Kidney epithelial cell (primary cell): Measurements from ENCODE around the gene GFRA4. TPM values are rescaled to one million over a fixed set of nuclear protein-coding genes. Genes with fewer than 3 reads are reported as not detected.
A peak's percentile ranks its signal among the peaks of the same experiment; 100 is the strongest.

Source experiments
- DNase-seq: peaks from one replicate; pipeline ENCODE4 v3.0.0-alpha.2; 2010; ENCODE audit warnings: low read depth
- H3K27me3 ChIP-seq: 2 replicates; pipeline ENCODE4 v1.6.0; 2011; ENCODE audit warnings: low read length; ENCODE audit not compliant: control insufficient read depth, insufficient read depth
- H3K36me3 ChIP-seq: 2 replicates; pipeline ENCODE4 v1.5.1; 2011; ENCODE audit warnings: low read length; ENCODE audit not compliant: control insufficient read depth, insufficient read depth
- H3K4me3 ChIP-seq: 2 replicates; pipeline ENCODE4 v1.5.1; 2011; ENCODE audit warnings: low read depth, mild to moderate bottlenecking, control low read depth, low read length
- total RNA-seq: library from RNA; depleted of rRNA; stranded (reverse); fragments of >200 nt; gene quantifications from 2 replicates; pipeline ENCODE4 v1.2.3, GENCODE V29; 2015
- TF ChIP-seq, protein P1 (sequence below): IDR thresholded peaks from 2 replicates; pipeline ENCODE4 v1.5.1; 2011; ENCODE audit warnings: mild to moderate bottlenecking, moderate library complexity, low read length, control low read depth, inconsistent platforms; ENCODE audit not compliant: insufficient read depth, poor library complexity, severe bottlenecking

GFRA4 gene
- total RNA-seq, 1 donor from 2014 or later, result not detected

GRCh38 chr20:3670511-3670910 is 7.3 kb upstream of the GFRA4 start:
- no peaks in the 10 kb centered on the region for H3K36me3 ChIP-seq
- peaks cover 60% of the 10 kb centered on the region for H3K27me3 ChIP-seq
- TF ChIP-seq, protein P1, sequence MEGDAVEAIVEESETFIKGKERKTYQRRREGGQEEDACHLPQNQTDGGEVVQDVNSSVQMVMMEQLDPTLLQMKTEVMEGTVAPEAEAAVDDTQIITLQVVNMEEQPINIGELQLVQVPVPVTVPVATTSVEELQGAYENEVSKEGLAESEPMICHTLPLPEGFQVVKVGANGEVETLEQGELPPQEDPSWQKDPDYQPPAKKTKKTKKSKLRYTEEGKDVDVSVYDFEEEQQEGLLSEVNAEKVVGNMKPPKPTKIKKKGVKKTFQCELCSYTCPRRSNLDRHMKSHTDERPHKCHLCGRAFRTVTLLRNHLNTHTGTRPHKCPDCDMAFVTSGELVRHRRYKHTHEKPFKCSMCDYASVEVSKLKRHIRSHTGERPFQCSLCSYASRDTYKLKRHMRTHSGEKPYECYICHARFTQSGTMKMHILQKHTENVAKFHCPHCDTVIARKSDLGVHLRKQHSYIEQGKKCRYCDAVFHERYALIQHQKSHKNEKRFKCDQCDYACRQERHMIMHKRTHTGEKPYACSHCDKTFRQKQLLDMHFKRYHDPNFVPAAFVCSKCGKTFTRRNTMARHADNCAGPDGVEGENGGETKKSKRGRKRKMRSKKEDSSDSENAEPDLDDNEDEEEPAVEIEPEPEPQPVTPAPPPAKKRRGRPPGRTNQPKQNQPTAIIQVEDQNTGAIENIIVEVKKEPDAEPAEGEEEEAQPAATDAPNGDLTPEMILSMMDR, result peak; percentile 28
- DNase-seq, result no peak
- H3K4me3 ChIP-seq, result no peak overlapping the region

DNA sequence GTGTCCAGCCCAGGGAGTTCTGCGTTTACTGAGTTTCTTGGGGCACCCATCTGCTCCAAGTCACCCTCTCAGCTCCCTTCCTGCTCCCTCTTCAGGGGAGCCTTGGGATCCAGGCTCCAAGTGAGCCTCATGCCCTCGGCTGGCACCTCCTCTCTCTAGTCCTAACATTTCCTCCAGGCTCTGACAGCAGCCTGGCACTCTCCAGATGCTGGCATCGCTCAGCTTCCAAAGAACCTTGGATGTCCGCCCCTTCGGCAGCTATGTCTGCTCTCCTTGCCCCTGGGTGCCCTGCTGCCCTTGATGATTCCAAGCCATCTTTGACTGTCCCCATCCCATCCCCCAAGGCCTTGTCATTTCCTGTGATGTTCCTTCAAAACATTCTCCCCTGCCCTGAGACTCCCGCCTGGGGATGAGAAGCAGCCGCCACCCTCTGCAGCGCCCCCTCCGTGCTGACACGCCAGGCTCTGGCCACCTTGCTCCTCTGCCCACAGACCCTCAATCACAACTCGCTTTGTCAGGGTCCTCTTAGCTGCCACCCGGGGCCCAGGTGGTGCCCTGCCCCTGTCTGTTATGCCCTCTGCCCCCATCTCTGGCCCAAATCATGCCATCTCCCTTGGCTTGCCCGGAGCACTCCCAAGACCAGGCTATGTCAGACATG is 6.6 kb upstream of the GFRA4 start:
- Histone ChIP-seq H3K36me3 (no peaks in the 10 kb centered on the region), H3K27me3 (peaks cover 54% of the 10 kb centered on the region), H3K4me3 (no peak overlapping the region)
- TF ChIP-seq, protein P1, result no peak
- DNase-seq, result no peak

- TF ChIP-seq, protein P1, result no peak
- no peak for DNase-seq
- Histone ChIP-seq H3K36me3 (no peaks in the 10 kb centered on the region), H3K27me3 (peaks cover 40% of the 10 kb centered on the region), H3K4me3 (no peak overlapping the region)
These were observed 4.3 kb upstream of the GFRA4 start for GRCh38 chr20:3667434-3668037.

DNA sequence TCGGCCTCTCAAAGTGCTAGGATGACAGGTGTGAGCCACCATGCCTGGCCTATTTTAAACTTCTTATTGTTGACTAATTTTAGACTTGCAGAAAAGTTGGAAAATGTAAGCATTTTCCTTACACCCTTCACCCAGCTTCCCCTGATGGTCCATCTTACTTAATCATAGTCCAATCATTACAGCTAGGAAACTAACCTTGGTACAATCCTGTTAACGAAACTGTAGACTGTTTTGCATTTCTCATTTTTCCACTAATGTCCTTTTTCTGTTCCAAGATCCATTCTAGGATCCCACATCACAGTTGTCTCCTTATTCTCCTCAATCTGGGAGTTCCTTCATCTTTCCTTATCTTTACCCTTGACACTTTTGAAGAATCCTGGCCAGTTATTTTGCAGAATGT is 659 bp upstream of the GFRA4 start:
- DNase-seq, result no peak
- H3K27me3 ChIP-seq, result peaks cover 50% of the 10 kb centered on the region
- H3K36me3 ChIP-seq, result no peaks in the 10 kb centered on the region
- TF ChIP-seq, protein P1, result no peak
- H3K4me3 ChIP-seq, result no peak overlapping the region

GRCh38 chr20:3661814-3662665 is 1.2 kb downstream of the GFRA4 start:
- TF ChIP-seq, protein P1, result no peak
- Histone ChIP-seq H3K27me3 (peaks cover 62% of the 10 kb centered on the region), H3K4me3 (no peak overlapping the region), H3K36me3 (no peaks in the 10 kb centered on the region)
- no peak for DNase-seq
